ENCODE data around the gene OCA2.

DNA sequence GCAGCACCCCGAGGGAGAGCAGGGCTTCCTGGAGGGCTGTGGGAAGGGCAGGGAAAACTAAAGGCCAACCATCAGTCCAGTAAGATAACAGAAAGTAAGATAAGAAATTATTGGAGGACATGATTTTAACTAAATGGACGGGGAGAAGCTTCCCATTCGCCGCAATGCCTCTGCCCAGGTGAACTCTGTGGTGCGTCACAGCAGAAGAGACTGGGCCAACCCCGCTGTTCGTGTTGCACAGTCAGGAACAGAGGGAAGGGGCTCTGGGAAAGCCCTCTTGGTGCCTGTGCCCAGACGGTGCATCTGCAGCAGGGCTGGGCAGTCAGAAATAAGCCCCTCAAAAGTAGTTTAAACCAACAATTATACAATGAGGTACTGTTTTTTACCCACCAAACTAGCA, 284.1 kb downstream of the OCA2 start:
- no peak for TF ChIP-seq POLR2A (IDR thresholded peaks at IDR 0.05)
- TF ChIP-seq, protein P1, sequence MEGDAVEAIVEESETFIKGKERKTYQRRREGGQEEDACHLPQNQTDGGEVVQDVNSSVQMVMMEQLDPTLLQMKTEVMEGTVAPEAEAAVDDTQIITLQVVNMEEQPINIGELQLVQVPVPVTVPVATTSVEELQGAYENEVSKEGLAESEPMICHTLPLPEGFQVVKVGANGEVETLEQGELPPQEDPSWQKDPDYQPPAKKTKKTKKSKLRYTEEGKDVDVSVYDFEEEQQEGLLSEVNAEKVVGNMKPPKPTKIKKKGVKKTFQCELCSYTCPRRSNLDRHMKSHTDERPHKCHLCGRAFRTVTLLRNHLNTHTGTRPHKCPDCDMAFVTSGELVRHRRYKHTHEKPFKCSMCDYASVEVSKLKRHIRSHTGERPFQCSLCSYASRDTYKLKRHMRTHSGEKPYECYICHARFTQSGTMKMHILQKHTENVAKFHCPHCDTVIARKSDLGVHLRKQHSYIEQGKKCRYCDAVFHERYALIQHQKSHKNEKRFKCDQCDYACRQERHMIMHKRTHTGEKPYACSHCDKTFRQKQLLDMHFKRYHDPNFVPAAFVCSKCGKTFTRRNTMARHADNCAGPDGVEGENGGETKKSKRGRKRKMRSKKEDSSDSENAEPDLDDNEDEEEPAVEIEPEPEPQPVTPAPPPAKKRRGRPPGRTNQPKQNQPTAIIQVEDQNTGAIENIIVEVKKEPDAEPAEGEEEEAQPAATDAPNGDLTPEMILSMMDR (IDR thresholded peaks at IDR 0.05) = no peak
